Activated T-helper 1 cell treated with Interleukin-2 at 50 U/mL for 16 hours (primary cell): ENCODE results near the gene NDUFV3.
"Not testable (repeated sequence)": the region's sequence is repeated elsewhere in the genome, so short reads cannot be mapped to it uniquely, and the experiment has no call there.

Source experiments
- DNase-seq: peaks from one replicate; pipeline ENCODE4 v3.0.0-alpha.2; 2020; ENCODE audit warnings: low read depth

Gene NDUFV3

GRCh38 chr21:42900446-42900845, 7.3 kb downstream of the NDUFV3 start:
- no peak for DNase-seq

GRCh38 chr21:42903817-42904216, 10.7 kb downstream of the NDUFV3 start:
- DNase-seq, result no peak

GRCh38 chr21:42905195-42905594, 12.1 kb downstream of the NDUFV3 start:
- DNase-seq, result no peak

GRCh38 chr21:42906233-42906632, 13.1 kb downstream of the NDUFV3 start:
- no peak for DNase-seq

- not testable (repeated sequence) for DNase-seq
Observed at GRCh38 chr21:42908484-42908883, 15.4 kb downstream of the NDUFV3 start.

GRCh38 chr21:42911920-42912319, 18.8 kb downstream of the NDUFV3 start:
- DNase-seq, result not testable (repeated sequence)

- no peak for DNase-seq
Observed at GRCh38 chr21:42913476-42913875, 20.4 kb downstream of the NDUFV3 start.

- DNase-seq, result no peak
Observed at GRCh38 chr21:42918291-42918690, 25.2 kb downstream of the NDUFV3 start.

- DNase-seq, result no peak
Observed at GRCh38 chr21:42921927-42922326, 28.8 kb downstream of the NDUFV3 start.

GRCh38 chr21:42922918-42923317, 29.8 kb downstream of the NDUFV3 start:
- no peak for DNase-seq

GRCh38 chr21:42923553-42924432, 30.7 kb downstream of the NDUFV3 start:
- peak; percentile 32 for DNase-seq

GRCh38 chr21:42924433-42924751, 31.3 kb downstream of the NDUFV3 start:
- DNase-seq, result no peak

- DNase-seq, result no peak
Observed at GRCh38 chr21:42925114-42925926, 32.2 kb downstream of the NDUFV3 start, which contains the start of gene ERVH48-1. ERVH48-1 (minus strand) TSS chr21:42925630; CDS start chr21:42919006, 6,624 bp downstream.

- not testable (repeated sequence) for DNase-seq
Observed at GRCh38 chr21:42927474-42928200, 34.5 kb downstream of the NDUFV3 start.

GRCh38 chr21:42929969-42930368, 36.9 kb downstream of the NDUFV3 start:
- DNase-seq, result no peak

- DNase-seq, result no peak
Observed at GRCh38 chr21:42931560-42932235, 38.6 kb downstream of the NDUFV3 start.

GRCh38 chr21:42932378-42933136, 39.4 kb downstream of the NDUFV3 start:
- not testable (repeated sequence) for DNase-seq

GRCh38 chr21:42933137-42933970, 40.2 kb downstream of the NDUFV3 start:
- not testable (repeated sequence) for DNase-seq

- DNase-seq, result not testable (repeated sequence)
Observed at GRCh38 chr21:42933973-42934372, 40.9 kb downstream of the NDUFV3 start.

- DNase-seq, result not testable (repeated sequence)
Observed at GRCh38 chr21:42936360-42936759, 43.3 kb downstream of the NDUFV3 start.
